HepG2 (cell line): Measurements from ENCODE around the gene RRP9. TPM values are rescaled to one million over a fixed set of nuclear protein-coding genes. Genes with fewer than 3 reads are reported as not detected.

Experiments used
- AKAP8 ChIP-seq: sonication (generic); formaldehyde crosslinking; IDR thresholded peaks from 2 replicates; pipeline ENCODE4 v1.5.1; 2020; ENCODE audit warnings: mild to moderate bottlenecking, missing genetic modification reagents
- ATF6 ChIP-seq: sonication (generic); formaldehyde crosslinking; conservative IDR thresholded peaks from 2 replicates; pipeline ENCODE4 v1.4.0; 2020; ENCODE audit warnings: missing genetic modification reagents
- BCLAF1 ChIP-seq: fragments of 450-650 bp; IDR thresholded peaks from 2 replicates; pipeline ENCODE4 v1.6.1; 2017; ENCODE audit warnings: mild to moderate bottlenecking
- CBFB ChIP-seq: sonication (generic); formaldehyde crosslinking; IDR thresholded peaks from 2 replicates; pipeline ENCODE4 v1.4.0; 2020; ENCODE audit warnings: missing genetic modification reagents
- ELF4 ChIP-seq: sonication (generic); formaldehyde crosslinking; IDR thresholded peaks from 2 replicates; pipeline ENCODE4 v1.5.0; 2020; ENCODE audit warnings: missing genetic modification reagents, mild to moderate bottlenecking, moderate library complexity, borderline replicate concordance
- ESRRA ChIP-seq: sonication (generic); formaldehyde crosslinking; IDR thresholded peaks from 2 replicates; pipeline ENCODE4 v1.5.1; 2020; ENCODE audit warnings: mild to moderate bottlenecking, low read depth, missing genetic modification reagents
- FLYWCH1 ChIP-seq: sonication (generic); formaldehyde crosslinking; IDR thresholded peaks from 2 replicates; pipeline ENCODE4 v1.8.1; 2023; ENCODE audit warnings: mild to moderate bottlenecking, missing genetic modification reagents
- FOXP1 ChIP-seq, 2 experiments: fragments of 450-650 bp in 1 of 2; IDR thresholded peaks; 2 replicates each; pipeline ENCODE4 v1.6.1; 2017 to 2018; ENCODE audit warnings: antibody characterized with exemption in 1 of 2
- POLR2AphosphoS5 ChIP-seq: IDR thresholded peaks from 2 replicates; pipeline ENCODE4 v1.6.1; 2012; ENCODE audit warnings: low read depth, low read length
- RBAK ChIP-seq: sonication (generic); formaldehyde crosslinking; IDR thresholded peaks from 2 replicates; pipeline ENCODE4 v1.5.1; 2020; ENCODE audit warnings: mild to moderate bottlenecking, missing genetic modification reagents
- REL ChIP-seq: sonication (generic); formaldehyde crosslinking; conservative IDR thresholded peaks from 2 replicates; pipeline ENCODE4 v1.8.0; 2022; ENCODE audit warnings: mild to moderate bottlenecking, missing genetic modification reagents, moderate library complexity
- REXO4 ChIP-seq: sonication (generic); formaldehyde crosslinking; IDR thresholded peaks from 2 replicates; pipeline ENCODE4 v1.8.0; 2022; ENCODE audit warnings: missing genetic modification reagents, mild to moderate bottlenecking, borderline replicate concordance
- SNRNP70 ChIP-seq: fragments of 200-400 bp; formaldehyde crosslinking; IDR thresholded peaks from 2 replicates; pipeline ENCODE4 v1.6.1; 2017; ENCODE audit warnings: mild to moderate bottlenecking, low read depth, low read length, moderate library complexity
- SRSF4 ChIP-seq: fragments of 200-400 bp; formaldehyde crosslinking; IDR thresholded peaks from one replicate; pipeline ENCODE4 v1.6.1; 2018; ENCODE audit warnings: mild to moderate bottlenecking, low read depth, low read length, moderate library complexity; ENCODE audit not compliant: poor library complexity, severe bottlenecking
- STAG1 ChIP-seq: sonication (generic); formaldehyde crosslinking; IDR thresholded peaks from 2 replicates; pipeline ENCODE4 v1.4.0; 2020; ENCODE audit warnings: missing genetic modification reagents
- ZFP36 ChIP-seq: fragments of 150-350 bp; IDR thresholded peaks from 2 replicates; pipeline ENCODE4 v1.6.1; 2018; ENCODE audit warnings: borderline replicate concordance, low read length, low read depth; ENCODE audit not compliant: partially characterized antibody
- ZFP82 ChIP-seq: sonication (generic); formaldehyde crosslinking; IDR thresholded peaks from 2 replicates; pipeline ENCODE4 v1.5.1; 2020; ENCODE audit warnings: mild to moderate bottlenecking, missing genetic modification reagents, borderline replicate concordance
- ZKSCAN1 ChIP-seq: fragments of 150-350 bp; IDR thresholded peaks from 2 replicates; pipeline ENCODE4 v1.6.1; 2014; ENCODE audit warnings: low read length
- ZNF326 ChIP-seq: sonication (generic); formaldehyde crosslinking; IDR thresholded peaks from 2 replicates; pipeline ENCODE4 v1.4.0; 2020; ENCODE audit warnings: missing genetic modification reagents, borderline replicate concordance
- ZNF547 ChIP-seq: sonication (generic); formaldehyde crosslinking; IDR thresholded peaks from 2 replicates; pipeline ENCODE4 v1.5.1; 2020; ENCODE audit warnings: mild to moderate bottlenecking, missing genetic modification reagents
- ZNF557 ChIP-seq: sonication (generic); formaldehyde crosslinking; IDR thresholded peaks from 2 replicates; pipeline ENCODE4 v1.4.0; 2020; ENCODE audit warnings: missing genetic modification reagents
- ZNF710 ChIP-seq: sonication (generic); formaldehyde crosslinking; IDR thresholded peaks from 2 replicates; pipeline ENCODE4 v1.5.0; 2020; ENCODE audit warnings: mild to moderate bottlenecking, missing genetic modification reagents, borderline replicate concordance
- ZNF737 ChIP-seq: sonication (generic); formaldehyde crosslinking; IDR thresholded peaks from 2 replicates; pipeline ENCODE4 v1.5.0; 2020; ENCODE audit warnings: missing genetic modification reagents, mild to moderate bottlenecking, borderline replicate concordance
- ZSCAN30 ChIP-seq: sonication (generic); formaldehyde crosslinking; IDR thresholded peaks from 2 replicates; pipeline ENCODE4 v1.5.0; 2020; ENCODE audit warnings: mild to moderate bottlenecking, missing genetic modification reagents
- polyA plus RNA-seq, 8 experiments: library from polyadenylated mRNA; depleted of rRNA in 3 of 8; stranded (reverse) in 7 of 8; unstranded in 1 of 8; fragments of >200 nt; fragmentation: Illumina TruSeq in 4 of 8; extraction: Trizol in 4 of 8; gene quantifications; 2 replicates each; pipeline versions ENCODE4 v1.2.1 to v1.2.3, GENCODE V29; 2011 to 2016; ENCODE audit warnings: low read depth in 4 of 8, missing spikeins in 1 of 8, mixed read lengths in 1 of 8; ENCODE audit not compliant: insufficient read depth in 1 of 8
- total RNA-seq, 5 experiments: library from RNA; depleted of rRNA; stranded (reverse); fragments of >200 nt; fragmentation: Illumina TruSeq; extraction: Trizol; gene quantifications; 2 replicates each; pipeline ENCODE4 v1.2.3, GENCODE V29; 2016; ENCODE audit warnings: low read depth in 1 of 5

RRP9 gene
- total and polyA plus RNA-seq, 2 of the 13 experiments (the other 11 are each of a cell fraction or from before 2014, with no cell fraction given), result 14.8 to 44.0 TPM

- TF ChIP-seq REXO4 (CRISPR knock-in tag), result no peak
- TF ChIP-seq AKAP8 (CRISPR knock-in tag), result 0 out of 2 replicates have a peak, but pooled peaks have one; percentile 65
- no peak for TF ChIP-seq RBAK
- TF ChIP-seq ZNF557 (CRISPR knock-in tag), result no peak
- TF ChIP-seq POLR2AphosphoS5, result 0 out of 2 replicates have a peak, but pooled peaks have one; percentile 6
- TF ChIP-seq ESRRA (CRISPR knock-in tag), result no peak
- no peak for TF ChIP-seq FOXP1 (IDR thresholded peaks at IDR 0.05)
- TF ChIP-seq FOXP1 (CRISPR knock-in tag; IDR thresholded peaks at IDR 0.05), result no peak
- no peak for TF ChIP-seq STAG1 (CRISPR knock-in tag)
- no peak for TF ChIP-seq SRSF4
- TF ChIP-seq ZNF710, result no peak
- TF ChIP-seq CBFB (CRISPR knock-in tag), result no peak
- no peak for TF ChIP-seq ELF4 (CRISPR knock-in tag)
- TF ChIP-seq ZSCAN30, result no peak
- TF ChIP-seq ATF6 (CRISPR knock-in tag), result no peak
- TF ChIP-seq ZNF737 (CRISPR knock-in tag), result no peak
- TF ChIP-seq ZFP36, result no peak
- no peak for TF ChIP-seq ZNF326
- TF ChIP-seq FLYWCH1, result no peak
- TF ChIP-seq ZFP82, result no peak
- TF ChIP-seq SNRNP70, result no peak
- no peak for TF ChIP-seq BCLAF1
- no peak for TF ChIP-seq ZKSCAN1
- no peak for TF ChIP-seq ZNF547 (CRISPR knock-in tag)
- no peak for TF ChIP-seq REL
These were observed 44.6 kb upstream of the RRP9 start (continued) for GRCh38 chr3:51986010-51986947.
